WTC11 (cell line): ENCODE data around the gene CCDC24. TPM values are rescaled to one million over a fixed set of nuclear protein-coding genes. Genes with fewer than 3 reads are reported as not detected.
A peak's percentile ranks its signal among the peaks of the same experiment; 100 is the strongest.

Experiments used
- ATAC-seq: fragments of 200-7000 bp; cut with Tn5 transposase; 2 replicates; pipeline ENCODE4 v1.10.0; 2021; ENCODE audit warnings: mild to moderate bottlenecking, moderate library complexity
- CTCF ChIA-PET: fragments of 300-600 bp; sonication (Branson Sonifier 250); formaldehyde crosslinking; loops from one replicate; lab custom pipeline; 2021; ENCODE audit warnings: antibody characterized with exemption; lab: Charles Lee
- POLR2A ChIA-PET: fragments of 350-600 bp; sonication (Branson Sonifier 250); formaldehyde crosslinking; loops from one replicate; lab custom pipeline; 2021; ENCODE audit warnings: antibody characterized with exemption; lab: Charles Lee
- DNase-seq: peaks from one replicate; pipeline ENCODE4 v3.0.0; 2021; ENCODE audit warnings: low spot score
- H3K27ac Mint-ChIP-seq: 2 replicates; pipeline ENCODE4 v1.8.0; 2021; ENCODE audit warnings: mixed read lengths
- H3K27me3 Mint-ChIP-seq: 2 replicates; pipeline ENCODE4 v1.8.0; 2021; ENCODE audit warnings: low read depth, mild to moderate bottlenecking, moderate library complexity, mixed read lengths
- H3K36me3 Mint-ChIP-seq: 2 replicates; pipeline ENCODE4 v1.8.0; 2021; ENCODE audit warnings: mixed read lengths
- H3K4me1 Mint-ChIP-seq: 2 replicates; pipeline ENCODE4 v1.8.0; 2022; ENCODE audit warnings: mixed read lengths
- H3K4me3 Mint-ChIP-seq: 2 replicates; pipeline ENCODE4 v1.8.0; 2021; ENCODE audit warnings: mild to moderate bottlenecking, moderate library complexity, mixed read lengths
- H3K9me3 Mint-ChIP-seq: 2 replicates; pipeline ENCODE4 v1.8.0; 2021; ENCODE audit warnings: mixed read lengths
- ELF4 ChIP-seq: sonication (generic); formaldehyde crosslinking; IDR thresholded peaks from 2 replicates; pipeline ENCODE4 v1.8.1; 2022; ENCODE audit warnings: low read depth, mild to moderate bottlenecking, moderate library complexity, missing genetic modification reagents
- GABPB1 ChIP-seq: sonication (generic); formaldehyde crosslinking; IDR thresholded peaks from 2 replicates; pipeline ENCODE4 v1.8.1; 2023; ENCODE audit warnings: mild to moderate bottlenecking, missing genetic modification reagents
- HMGXB4 ChIP-seq: sonication (generic); formaldehyde crosslinking; IDR thresholded peaks from 2 replicates; pipeline ENCODE4 v1.8.1; 2023; ENCODE audit warnings: mild to moderate bottlenecking, moderate library complexity, missing genetic modification reagents
- MLX ChIP-seq: sonication (generic); formaldehyde crosslinking; IDR thresholded peaks from 2 replicates; pipeline ENCODE4 v1.8.1; 2023; ENCODE audit warnings: mild to moderate bottlenecking, missing genetic modification reagents, moderate library complexity
- NFE2L1 ChIP-seq: sonication (generic); formaldehyde crosslinking; IDR thresholded peaks from 2 replicates; pipeline ENCODE4 v1.8.1; 2023; ENCODE audit warnings: missing genetic modification reagents
- NR3C1 ChIP-seq: sonication (generic); formaldehyde crosslinking; conservative IDR thresholded peaks from 2 replicates; pipeline ENCODE4 v1.8.1; 2023; ENCODE audit warnings: low read depth, mild to moderate bottlenecking, missing genetic modification reagents
- TP53 ChIP-seq: sonication (generic); formaldehyde crosslinking; IDR thresholded peaks from 2 replicates; pipeline ENCODE4 v1.8.1; 2023; ENCODE audit warnings: mild to moderate bottlenecking, missing genetic modification reagents
- USF2 ChIP-seq: sonication (generic); formaldehyde crosslinking; IDR thresholded peaks from 2 replicates; pipeline ENCODE4 v1.8.1; 2023; ENCODE audit warnings: mild to moderate bottlenecking, missing genetic modification reagents, moderate library complexity
- ZNF219 ChIP-seq: sonication (generic); formaldehyde crosslinking; IDR thresholded peaks from 2 replicates; pipeline ENCODE4 v1.8.0; 2023; ENCODE audit warnings: missing genetic modification reagents, mild to moderate bottlenecking, borderline replicate concordance
- ZNF317 ChIP-seq: sonication (generic); formaldehyde crosslinking; IDR thresholded peaks from 2 replicates; pipeline ENCODE4 v1.8.1; 2023; ENCODE audit warnings: low read depth, mild to moderate bottlenecking, moderate library complexity, missing genetic modification reagents, borderline replicate concordance
- ZNF396 ChIP-seq: fragments of 250-450 bp; sonication (Bioruptor Pico); IDR thresholded peaks from 2 replicates; pipeline ENCODE4 v1.8.0; 2021; ENCODE audit warnings: mild to moderate bottlenecking, moderate library complexity, borderline replicate concordance
- total RNA-seq: library from RNA; stranded (reverse); gene quantifications from 3 replicates; pipeline ENCODE4 v1.2.3, GENCODE V29; 2021
- TF ChIP-seq, protein P1 (sequence below): sonication (generic); formaldehyde crosslinking; IDR thresholded peaks from 2 replicates; pipeline ENCODE4 v1.8.1; 2023; ENCODE audit warnings: mild to moderate bottlenecking, missing genetic modification reagents, borderline replicate concordance

The CCDC24 gene
- total RNA-seq, 1 experiment from 2014 or later = 12.1 TPM

GRCh38 chr1:43980255-43981134, 10.9 kb upstream of the CCDC24 start:
- CTCF ChIA-PET = interaction anchor here (1.1 kb wide), 1 partner anchor 12 kb away, joined by 4 read pairs; no protein-coding TSS in a partner anchor
- Mint-ChIP-seq H3K4me3 (peak overlapping the region; percentile 84), H3K4me1 (peaks cover 31% of the 10 kb centered on the region), H3K9me3 (no peaks in the 10 kb centered on the region), H3K36me3 (peaks cover 27% of the 10 kb centered on the region)
- DNase-seq = no peak
- TF ChIP-seq MLX (no peak), TP53 (no peak), ZNF219 (CRISPR knock-in tag) (no peak), NFE2L1 (0 out of 2 replicates have a peak, but pooled peaks have one; percentile 18), GABPB1 (CRISPR knock-in tag) (no peak), USF2 (CRISPR knock-in tag) (no peak), NR3C1 (CRISPR knock-in tag) (no peak), HMGXB4 (CRISPR knock-in tag) (no peak)
- TF ChIP-seq, all 79 proteins: peak for 1
- Mint-ChIP-seq H3K27ac (no peak overlapping the region), H3K27me3 (no peaks in the 10 kb centered on the region; the same call in 1 of the 2 replicates)
- ATAC-seq = no peak
- POLR2A ChIA-PET = interaction anchor here (0.6 kb wide), 1 partner anchor 8 kb away, joined by 3 read pairs; no protein-coding TSS in a partner anchor

- Mint-ChIP-seq H3K9me3 (no peaks in the 10 kb centered on the region), H3K36me3 (peaks cover 29% of the 10 kb centered on the region), H3K4me1 (peaks cover 27% of the 10 kb centered on the region), H3K27ac (no peak overlapping the region), H3K4me3 (no peak overlapping the region; the same call in 1 of the 2 replicates), H3K27me3 (no peaks in the 10 kb centered on the region; the same call in 1 of the 2 replicates)
- ChIA-PET CTCF (no interaction called here), POLR2A (no interaction called here)
- DNase-seq = no peak
- TF ChIP-seq ZNF396 = no peak
- ATAC-seq = no peak
Measured at GRCh38 chr1:43981135-43981491, 10.3 kb upstream of the CCDC24 start.

GRCh38 chr1:43981636-43982035, 9.8 kb upstream of the CCDC24 start:
- TF ChIP-seq ELF4 (CRISPR knock-in tag) (no peak), ZNF317 (CRISPR knock-in tag) (no peak)
- TF ChIP-seq, protein P1, sequence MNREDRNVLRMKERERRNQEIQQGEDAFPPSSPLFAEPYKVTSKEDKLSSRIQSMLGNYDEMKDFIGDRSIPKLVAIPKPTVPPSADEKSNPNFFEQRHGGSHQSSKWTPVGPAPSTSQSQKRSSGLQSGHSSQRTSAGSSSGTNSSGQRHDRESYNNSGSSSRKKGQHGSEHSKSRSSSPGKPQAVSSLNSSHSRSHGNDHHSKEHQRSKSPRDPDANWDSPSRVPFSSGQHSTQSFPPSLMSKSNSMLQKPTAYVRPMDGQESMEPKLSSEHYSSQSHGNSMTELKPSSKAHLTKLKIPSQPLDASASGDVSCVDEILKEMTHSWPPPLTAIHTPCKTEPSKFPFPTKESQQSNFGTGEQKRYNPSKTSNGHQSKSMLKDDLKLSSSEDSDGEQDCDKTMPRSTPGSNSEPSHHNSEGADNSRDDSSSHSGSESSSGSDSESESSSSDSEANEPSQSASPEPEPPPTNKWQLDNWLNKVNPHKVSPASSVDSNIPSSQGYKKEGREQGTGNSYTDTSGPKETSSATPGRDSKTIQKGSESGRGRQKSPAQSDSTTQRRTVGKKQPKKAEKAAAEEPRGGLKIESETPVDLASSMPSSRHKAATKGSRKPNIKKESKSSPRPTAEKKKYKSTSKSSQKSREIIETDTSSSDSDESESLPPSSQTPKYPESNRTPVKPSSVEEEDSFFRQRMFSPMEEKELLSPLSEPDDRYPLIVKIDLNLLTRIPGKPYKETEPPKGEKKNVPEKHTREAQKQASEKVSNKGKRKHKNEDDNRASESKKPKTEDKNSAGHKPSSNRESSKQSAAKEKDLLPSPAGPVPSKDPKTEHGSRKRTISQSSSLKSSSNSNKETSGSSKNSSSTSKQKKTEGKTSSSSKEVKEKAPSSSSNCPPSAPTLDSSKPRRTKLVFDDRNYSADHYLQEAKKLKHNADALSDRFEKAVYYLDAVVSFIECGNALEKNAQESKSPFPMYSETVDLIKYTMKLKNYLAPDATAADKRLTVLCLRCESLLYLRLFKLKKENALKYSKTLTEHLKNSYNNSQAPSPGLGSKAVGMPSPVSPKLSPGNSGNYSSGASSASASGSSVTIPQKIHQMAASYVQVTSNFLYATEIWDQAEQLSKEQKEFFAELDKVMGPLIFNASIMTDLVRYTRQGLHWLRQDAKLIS (CRISPR knock-in tag) = no peak
- no peak for ATAC-seq

More at GRCh38 chr1:43981636-43982035, 9.8 kb upstream of the CCDC24 start:
- Mint-ChIP-seq H3K4me1 (peaks cover 24% of the 10 kb centered on the region), H3K27ac (no peak overlapping the region), H3K27me3 (no peaks in the 10 kb centered on the region; the same call in 1 of the 2 replicates), H3K36me3 (peaks cover 24% of the 10 kb centered on the region), H3K9me3 (no peaks in the 10 kb centered on the region), H3K4me3 (no peak overlapping the region)
- CTCF ChIA-PET = no interaction called here
- POLR2A ChIA-PET = no interaction called here
- DNase-seq = no peak
